HG03521 (cell line): ENCODE results near the gene IFNAR2.
"Not testable (repeated sequence)": the region's sequence is repeated elsewhere in the genome, so short reads cannot be mapped to it uniquely, and the experiment has no call there.

ENCODE experiments used
- ATAC-seq: cut with Tn5 transposase; IDR thresholded peaks from one replicate; pipeline ENCODE4 v1.9.1; 2021; ENCODE audit warnings: mild to moderate bottlenecking, moderate library complexity; ENCODE audit not compliant: unreplicated experiment

IFNAR2 gene

GRCh38 chr21:33214056-33214455 is 15.7 kb upstream of the IFNAR2 start:
- ATAC-seq: no peak

GRCh38 chr21:33217138-33217520 is 12.6 kb upstream of the IFNAR2 start:
- no peak for ATAC-seq

DNA sequence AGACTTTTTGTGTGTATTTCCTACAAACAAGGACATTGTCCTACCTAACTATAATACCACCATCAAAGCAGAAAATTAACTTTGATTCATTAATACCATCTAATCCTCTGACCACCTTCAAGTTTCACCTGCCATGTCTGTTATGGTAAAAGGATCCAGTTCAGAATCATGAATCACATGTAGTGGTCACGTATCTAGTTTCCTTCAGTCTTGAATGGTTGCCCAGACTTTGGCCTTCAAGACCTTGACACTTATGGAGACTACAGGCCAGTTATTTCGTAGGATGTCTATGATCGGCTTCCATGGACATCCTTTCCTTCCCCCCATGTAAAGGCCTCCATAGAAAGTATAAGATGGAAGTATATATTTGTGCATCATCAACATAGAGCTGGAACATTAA is 10.4 kb upstream of the IFNAR2 start:
- ATAC-seq: no peak

GRCh38 chr21:33219954-33220353 is 9.8 kb upstream of the IFNAR2 start:
- no peak for ATAC-seq

GRCh38 chr21:33225376-33225775 is 4.4 kb upstream of the IFNAR2 start:
- not testable (repeated sequence) for ATAC-seq

DNA sequence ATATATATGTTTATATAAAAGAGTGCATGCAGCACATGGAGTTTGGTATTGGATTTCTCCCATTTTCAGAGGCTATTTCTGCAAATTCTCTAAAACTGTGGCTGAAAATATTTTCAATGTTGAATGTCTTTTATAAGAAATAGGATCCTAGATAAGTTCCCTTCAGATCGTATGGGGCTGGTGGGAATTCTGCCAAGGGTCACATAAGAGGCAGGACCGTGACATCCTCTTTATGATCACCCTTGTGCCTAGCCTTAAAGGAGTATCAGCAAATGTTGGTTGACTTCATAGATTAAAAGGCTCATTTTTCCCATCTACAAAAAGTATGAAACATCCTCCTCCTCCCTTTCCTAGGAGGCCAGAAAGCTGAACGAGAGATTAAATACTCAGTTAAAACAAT is 1.3 kb upstream of the IFNAR2 start:
- no peak for ATAC-seq

DNA sequence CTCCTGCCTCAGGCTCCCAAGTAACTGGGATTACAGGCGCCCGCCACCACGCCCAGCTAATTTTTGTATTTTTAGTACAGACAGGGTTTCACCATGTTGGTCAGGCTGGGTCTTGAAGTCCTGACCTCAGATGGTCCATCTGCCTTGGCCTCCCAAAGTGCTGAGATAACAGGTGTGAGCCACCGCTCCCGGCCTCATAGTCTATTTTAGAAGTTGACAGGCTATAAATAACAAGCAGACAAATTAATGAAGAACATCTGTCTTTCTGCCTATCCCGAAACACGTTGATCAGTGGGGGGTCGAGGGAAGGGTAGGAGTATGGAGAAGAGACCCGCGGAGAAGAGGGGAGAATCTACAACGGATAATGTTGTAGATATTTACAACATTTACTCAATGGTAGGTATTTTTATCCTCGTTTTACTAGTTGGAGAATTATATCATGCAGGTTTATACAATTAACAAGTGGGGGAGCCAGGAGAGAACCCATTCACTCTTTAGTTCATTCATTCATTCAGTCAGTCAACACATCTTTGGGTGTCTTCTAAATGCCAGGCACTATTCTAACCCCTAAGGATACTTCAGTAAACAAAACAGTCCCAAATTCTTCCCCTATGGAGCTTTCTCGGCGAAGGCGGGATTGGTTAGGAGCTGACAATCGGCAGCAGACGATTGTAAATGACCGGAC is 497 bp upstream of the IFNAR2 start:
- ATAC-seq: no peak

GRCh38 chr21:33230545-33231324 is 997 bp downstream of the IFNAR2 start:
- ATAC-seq: peak; percentile 28

DNA sequence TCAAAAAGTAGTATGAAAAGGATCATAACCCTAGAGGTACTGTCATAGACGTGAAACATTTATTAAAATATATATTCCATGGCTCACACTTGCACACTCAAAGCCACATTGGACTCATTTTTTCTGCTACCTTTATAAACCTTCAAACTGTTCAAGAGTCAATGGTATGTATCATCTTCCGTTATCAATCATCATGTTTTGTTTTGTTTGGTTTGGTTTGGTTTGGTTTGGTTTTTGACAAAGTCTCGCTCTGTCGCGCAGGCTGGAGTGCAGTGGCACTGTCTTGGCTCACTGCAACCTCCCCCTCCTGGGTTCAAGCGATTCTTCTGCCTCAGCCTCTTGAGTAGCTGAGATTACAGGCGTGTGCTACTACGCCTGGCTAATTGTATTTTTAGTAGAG is 1.8 kb downstream of the IFNAR2 start:
- ATAC-seq: no peak

GRCh38 chr21:33232291-33233034 is 2.7 kb downstream of the IFNAR2 start:
- ATAC-seq: no peak

DNA sequence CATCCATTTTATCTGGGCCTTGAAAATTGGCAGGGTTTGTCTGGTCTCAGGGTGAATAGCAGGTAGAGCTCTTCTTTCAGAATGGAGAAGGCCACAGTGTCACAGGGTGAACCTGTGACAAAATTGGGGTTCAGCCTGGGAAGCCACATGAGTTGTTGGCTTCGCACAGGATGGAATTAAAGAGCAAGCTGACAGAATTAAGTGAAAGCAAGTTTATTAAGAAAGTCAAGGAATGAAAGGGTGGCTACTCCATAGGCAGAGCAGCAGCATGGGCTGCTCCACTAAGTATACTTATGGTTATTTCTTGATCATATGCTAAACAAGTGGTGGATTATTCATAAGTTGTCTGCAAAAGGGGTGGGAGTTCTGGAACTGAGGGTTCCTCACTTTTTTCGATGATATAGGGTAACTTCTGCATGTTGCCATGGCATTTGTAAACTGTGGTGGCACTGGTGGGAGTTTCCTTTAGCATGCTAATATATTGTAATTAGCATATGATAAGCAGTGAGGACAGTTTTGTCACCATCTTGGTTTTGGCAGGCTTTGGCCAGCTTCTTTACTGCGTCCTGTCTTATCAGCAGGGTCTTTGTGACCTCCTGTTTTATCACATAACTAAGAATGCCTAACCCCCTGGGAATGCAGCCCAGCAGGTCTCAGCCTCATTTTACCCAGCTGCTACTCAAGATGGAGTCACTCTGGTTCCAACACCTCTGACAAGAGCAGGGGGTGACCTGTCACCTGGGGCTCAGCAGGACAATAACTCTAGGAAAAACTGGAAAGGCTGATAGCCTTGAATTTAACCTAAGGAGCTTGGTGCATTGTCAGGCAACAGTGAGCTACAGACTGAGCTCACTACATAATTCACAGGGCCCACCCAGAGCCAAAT is 5.1 kb downstream of the IFNAR2 start:
- ATAC-seq: no peak

DNA sequence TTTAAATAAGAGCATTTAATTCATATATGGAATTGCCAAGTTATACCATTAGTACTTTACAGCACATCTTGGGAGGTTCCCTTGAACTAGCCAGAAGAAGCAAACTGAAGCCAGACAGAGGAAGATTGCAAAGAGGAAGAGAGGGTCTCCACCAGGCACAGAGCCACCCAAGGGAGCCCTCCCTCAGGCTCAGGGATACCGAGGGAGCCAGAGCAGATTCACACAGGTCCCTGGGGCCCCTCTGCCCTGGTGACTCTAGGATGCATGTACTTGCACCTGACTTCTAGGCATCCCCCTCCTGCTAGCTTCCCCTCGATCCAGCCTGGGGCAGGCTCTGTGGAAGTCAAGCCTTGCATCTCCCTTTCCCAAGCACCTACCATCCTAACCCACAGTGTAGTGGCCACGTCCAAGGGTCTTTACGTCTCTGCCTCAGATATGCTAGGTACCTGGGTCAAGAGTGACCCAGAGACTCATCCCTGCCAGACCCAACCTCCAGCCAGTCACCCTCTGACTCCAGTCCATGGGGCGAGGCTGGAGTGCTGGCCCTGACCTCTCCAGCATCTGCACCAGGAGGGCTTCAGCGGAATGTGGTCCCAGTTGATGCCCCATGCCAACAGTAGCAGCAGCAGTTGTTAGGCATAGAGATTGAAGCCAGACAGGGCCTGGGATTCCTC is 6.4 kb downstream of the IFNAR2 start:
- ATAC-seq: no peak

- ATAC-seq: no peak
These were observed 7.0 kb downstream of the IFNAR2 start for GRCh38 chr21:33236766-33237165.

DNA sequence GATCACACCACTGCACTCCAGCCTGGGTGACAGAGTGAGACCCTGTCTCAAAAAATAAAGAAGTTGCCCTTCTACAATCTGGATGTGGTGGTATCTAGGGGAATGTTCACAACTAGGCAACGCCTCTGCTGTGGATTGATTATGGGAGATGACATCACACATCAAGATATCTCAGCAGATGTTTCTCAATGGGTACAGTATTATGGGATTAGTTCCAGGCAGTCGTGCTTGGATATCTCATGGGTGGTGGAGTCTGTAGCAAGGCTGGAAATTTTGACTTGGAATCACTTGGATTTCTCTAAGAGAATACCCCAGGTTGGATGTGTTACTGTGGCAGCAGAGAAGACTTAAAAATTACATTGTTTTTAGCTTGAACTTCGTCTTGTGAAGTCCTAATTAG is 7.7 kb downstream of the IFNAR2 start:
- ATAC-seq: no peak

DNA sequence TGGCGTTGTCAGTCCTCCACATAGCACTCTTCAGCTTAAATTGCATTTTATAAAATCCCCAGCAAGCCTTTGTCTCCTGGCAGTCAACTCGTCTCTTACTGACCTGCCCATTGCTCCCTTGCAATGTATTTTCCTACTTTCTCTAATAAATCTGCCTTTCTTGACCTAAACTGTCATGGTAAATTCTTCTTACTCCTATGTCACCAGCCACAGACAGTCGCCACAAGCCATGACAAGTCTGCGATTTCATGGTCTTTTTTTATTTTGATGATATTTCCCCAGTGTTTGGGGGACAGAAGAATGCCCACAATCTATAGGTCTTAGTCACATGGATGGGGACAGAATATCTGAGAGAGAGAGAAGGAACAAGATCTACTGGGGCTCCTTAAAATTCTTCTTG is 8.4 kb downstream of the IFNAR2 start:
- peak; percentile 24 for ATAC-seq

GRCh38 chr21:33238565-33239255 is 9.0 kb downstream of the IFNAR2 start:
- peak; percentile 70 for ATAC-seq

DNA sequence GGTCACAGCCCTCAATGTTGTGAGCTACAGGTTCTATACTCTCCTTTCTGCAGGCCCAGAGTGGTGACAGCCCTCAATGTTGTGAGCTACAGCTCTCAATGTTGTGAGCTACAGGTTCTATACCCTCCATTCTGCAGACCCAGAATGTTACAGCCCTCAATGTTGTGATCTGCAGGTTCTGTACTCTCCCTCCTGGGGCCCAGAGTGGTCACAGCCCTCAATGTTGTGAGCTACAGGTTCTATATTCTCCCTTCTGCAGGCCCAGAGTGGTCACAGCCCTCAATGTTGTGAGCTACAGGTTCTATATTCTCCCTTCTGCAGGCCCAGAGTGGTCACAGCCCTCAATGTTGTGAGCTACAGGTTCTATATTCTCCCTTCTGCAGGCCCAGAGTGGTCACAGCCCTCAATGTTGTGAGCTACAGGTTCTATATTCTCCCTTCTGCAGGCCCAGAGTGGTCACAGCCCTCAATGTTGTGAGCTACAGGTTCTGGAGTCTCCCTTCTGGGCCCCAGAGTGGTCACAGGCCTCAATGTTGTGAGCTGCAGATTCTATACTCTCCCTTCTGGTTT is 9.9 kb downstream of the IFNAR2 start:
- ATAC-seq: not testable (repeated sequence)

- ATAC-seq: no peak
These were observed 10.7 kb downstream of the IFNAR2 start for GRCh38 chr21:33240404-33240803.

GRCh38 chr21:33241846-33242245 is 12.1 kb downstream of the IFNAR2 start:
- no peak for ATAC-seq
